HepG2 (cell line): ENCODE results near the gene SLC16A13. TPM values are rescaled to one million over a fixed set of nuclear protein-coding genes. Genes with fewer than 3 reads are reported as not detected.

Experiments
- ARNT2 ChIP-seq: sonication (generic); formaldehyde crosslinking; IDR thresholded peaks from 2 replicates; pipeline ENCODE4 v1.8.0; 2022; ENCODE audit warnings: mild to moderate bottlenecking, low read depth, missing genetic modification reagents, moderate library complexity
- ARNTL ChIP-seq: sonication (generic); formaldehyde crosslinking; IDR thresholded peaks from 2 replicates; pipeline ENCODE4 v1.4.0; 2020; ENCODE audit warnings: mild to moderate bottlenecking, missing genetic modification reagents
- BORCS8-MEF2B ChIP-seq: sonication (generic); formaldehyde crosslinking; IDR thresholded peaks from 2 replicates; pipeline ENCODE4 v1.8.0; 2022; ENCODE audit warnings: mild to moderate bottlenecking, missing genetic modification reagents
- HIVEP1 ChIP-seq: sonication (generic); formaldehyde crosslinking; IDR thresholded peaks from 2 replicates; pipeline ENCODE4 v1.4.0; 2020; ENCODE audit warnings: mild to moderate bottlenecking, missing genetic modification reagents
- HOXA3 ChIP-seq: sonication (generic); formaldehyde crosslinking; IDR thresholded peaks from 2 replicates; pipeline ENCODE4 v1.5.0; 2020; ENCODE audit warnings: missing genetic modification reagents
- MXD4 ChIP-seq: IDR thresholded peaks from 2 replicates; pipeline ENCODE4 v1.6.1; 2016; ENCODE audit warnings: mild to moderate bottlenecking, missing biosample characterization, missing genetic modification reagents
- PPARG ChIP-seq: conservative IDR thresholded peaks from 2 replicates; pipeline ENCODE4 v1.6.1; 2016; ENCODE audit warnings: missing biosample characterization, missing genetic modification reagents
- SRF ChIP-seq: IDR thresholded peaks from 2 replicates; pipeline ENCODE4 v1.6.1; 2011; ENCODE audit warnings: mild to moderate bottlenecking, low read depth, low read length, moderate library complexity
- STAG1 ChIP-seq: sonication (generic); formaldehyde crosslinking; IDR thresholded peaks from 2 replicates; pipeline ENCODE4 v1.4.0; 2020; ENCODE audit warnings: missing genetic modification reagents
- ZBTB42 ChIP-seq: sonication (generic); formaldehyde crosslinking; IDR thresholded peaks from 2 replicates; pipeline ENCODE4 v1.5.0; 2020; ENCODE audit warnings: mild to moderate bottlenecking, missing genetic modification reagents
- ZBTB7A ChIP-seq: sonication (generic); formaldehyde crosslinking; IDR thresholded peaks from 2 replicates; pipeline ENCODE4 v1.8.0; 2022; ENCODE audit warnings: mild to moderate bottlenecking, missing genetic modification reagents
- ZFAT ChIP-seq: sonication (generic); formaldehyde crosslinking; conservative IDR thresholded peaks from 2 replicates; pipeline ENCODE4 v1.8.1; 2023; ENCODE audit warnings: missing genetic modification reagents, inconsistent platforms
- ZMAT3 ChIP-seq: sonication (generic); formaldehyde crosslinking; conservative IDR thresholded peaks from 2 replicates; pipeline ENCODE4 v1.7.0; 2021; ENCODE audit warnings: missing genetic modification reagents
- ZNF329 ChIP-seq: sonication (generic); formaldehyde crosslinking; IDR thresholded peaks from 2 replicates; pipeline ENCODE4 v1.9.0; 2021; ENCODE audit warnings: low read depth, mild to moderate bottlenecking, missing genetic modification reagents
- ZNF530 ChIP-seq: sonication (generic); formaldehyde crosslinking; IDR thresholded peaks from 2 replicates; pipeline ENCODE4 v1.5.0; 2020; ENCODE audit warnings: low read depth, mild to moderate bottlenecking, missing genetic modification reagents
- ZNF552 ChIP-seq: sonication (generic); formaldehyde crosslinking; IDR thresholded peaks from 2 replicates; pipeline ENCODE4 v1.9.0; 2022; ENCODE audit warnings: missing genetic modification reagents, mild to moderate bottlenecking, borderline replicate concordance
- ZNF713 ChIP-seq: sonication (generic); formaldehyde crosslinking; IDR thresholded peaks from 2 replicates; pipeline ENCODE4 v1.4.0; 2020; ENCODE audit warnings: mild to moderate bottlenecking, missing genetic modification reagents
- ZNF75D ChIP-seq: sonication (generic); formaldehyde crosslinking; IDR thresholded peaks from 2 replicates; pipeline ENCODE4 v1.8.1; 2023; ENCODE audit warnings: missing genetic modification reagents, mild to moderate bottlenecking, borderline replicate concordance
- ZNF781 ChIP-seq: sonication (generic); formaldehyde crosslinking; IDR thresholded peaks from 2 replicates; pipeline ENCODE4 v1.5.1; 2020; ENCODE audit warnings: borderline replicate concordance, mild to moderate bottlenecking, missing genetic modification reagents; ENCODE audit errors: not compliant biosample characterization
- polyA plus RNA-seq, 8 experiments: library from polyadenylated mRNA; depleted of rRNA in 3 of 8; stranded (reverse) in 7 of 8; unstranded in 1 of 8; fragments of >200 nt; fragmentation: Illumina TruSeq in 4 of 8; extraction: Trizol in 4 of 8; gene quantifications; 2 replicates each; pipeline versions ENCODE4 v1.2.1 to v1.2.3, GENCODE V29; 2011 to 2016; ENCODE audit warnings: low read depth in 4 of 8, missing spikeins in 1 of 8, mixed read lengths in 1 of 8; ENCODE audit not compliant: insufficient read depth in 1 of 8
- total RNA-seq, 5 experiments: library from RNA; depleted of rRNA; stranded (reverse); fragments of >200 nt; fragmentation: Illumina TruSeq; extraction: Trizol; gene quantifications; 2 replicates each; pipeline ENCODE4 v1.2.3, GENCODE V29; 2016; ENCODE audit warnings: low read depth in 1 of 5
- TF ChIP-seq, protein P1 (sequence below): IDR thresholded peaks from 2 replicates; pipeline ENCODE4 v1.6.1; 2016; ENCODE audit warnings: missing compliant biosample characterization, missing genetic modification reagents, borderline replicate concordance
- TF ChIP-seq, protein P2 (sequence below): sonication (generic); formaldehyde crosslinking; IDR thresholded peaks from 2 replicates; pipeline ENCODE4 v1.8.1; 2022; ENCODE audit warnings: mild to moderate bottlenecking, missing genetic modification reagents
- TF ChIP-seq, protein P3 (sequence below): sonication (generic); formaldehyde crosslinking; IDR thresholded peaks from 2 replicates; pipeline ENCODE4 v1.5.1; 2020; ENCODE audit warnings: missing genetic modification reagents, mild to moderate bottlenecking, borderline replicate concordance
- TF ChIP-seq, protein P4 (sequence below): sonication (generic); formaldehyde crosslinking; IDR thresholded peaks from 2 replicates; pipeline ENCODE4 v1.8.0; 2022; ENCODE audit warnings: low read depth, missing genetic modification reagents
- TF ChIP-seq, protein P5 (sequence below): IDR thresholded peaks from 2 replicates; pipeline ENCODE4 v1.6.1; 2016
- TF ChIP-seq, protein P6 (sequence below): sonication (generic); formaldehyde crosslinking; IDR thresholded peaks from 2 replicates; pipeline ENCODE4 v1.5.0; 2020; ENCODE audit warnings: missing genetic modification reagents

SLC16A13 gene
- total and polyA plus RNA-seq, 2 of the 13 experiments (the other 11 are each of a cell fraction or from before 2014, with no cell fraction given): 2.2 to 3.0 TPM

DNA sequence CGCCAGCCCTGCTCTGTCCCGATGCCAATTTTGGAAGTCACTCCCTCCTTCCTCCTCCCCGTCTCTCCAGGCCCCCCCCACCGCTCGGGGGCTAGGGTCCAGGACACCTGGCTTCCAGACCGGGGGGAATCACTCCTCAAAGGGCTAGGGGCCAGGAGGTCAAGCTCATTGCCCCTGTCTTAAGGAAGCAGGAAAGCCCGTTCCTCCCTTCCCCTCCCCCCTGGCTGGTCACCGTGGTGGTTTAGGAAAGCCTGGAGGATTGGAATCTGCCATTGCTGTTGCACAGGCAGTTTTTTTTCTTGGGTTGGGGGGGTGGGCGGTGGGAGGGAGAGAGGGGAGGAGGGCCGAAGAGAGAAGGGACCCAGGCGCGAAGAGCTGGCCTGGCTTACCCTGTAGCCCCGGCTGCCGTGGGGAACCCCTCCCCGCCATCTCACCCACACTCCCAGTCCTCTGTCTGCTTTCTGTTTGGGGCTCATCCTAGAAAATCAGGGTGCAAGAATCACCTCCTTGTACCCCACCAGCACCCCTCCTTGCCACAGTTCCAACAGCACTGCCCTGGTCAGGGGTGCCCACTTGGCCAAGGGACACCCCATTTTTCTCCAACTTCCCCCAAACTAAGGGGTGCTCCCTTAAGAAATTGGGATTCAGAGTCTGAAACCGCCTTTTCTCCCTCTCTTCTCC lies 15.8 kb upstream of the SLC16A13 start (continued):
- TF ChIP-seq ZBTB7A (0 out of 2 replicates have a peak, but pooled peaks have one; percentile 45), ZFAT (CRISPR knock-in tag) (peak; percentile 99), HIVEP1 (peak; percentile 44; the same call in 1 of the 2 replicates), SRF (no peak), ZNF75D (CRISPR knock-in tag) (no peak), ZNF713 (no peak), ZBTB42 (CRISPR knock-in tag) (no peak), ZNF329 (CRISPR knock-in tag) (no peak), ARNTL (CRISPR knock-in tag) (no peak), MXD4 (CRISPR knock-in tag) (no peak), PPARG (no peak), ARNT2 (CRISPR knock-in tag) (no peak), HOXA3 (CRISPR knock-in tag) (0 out of 2 replicates have a peak, but pooled peaks have one; percentile 18), STAG1 (CRISPR knock-in tag) (no peak), BORCS8-MEF2B (CRISPR knock-in tag) (no peak), ZNF552 (CRISPR knock-in tag) (no peak), ZNF781 (no peak), ZMAT3 (no peak), ZNF530 (no peak)
- TF ChIP-seq, protein P1, sequence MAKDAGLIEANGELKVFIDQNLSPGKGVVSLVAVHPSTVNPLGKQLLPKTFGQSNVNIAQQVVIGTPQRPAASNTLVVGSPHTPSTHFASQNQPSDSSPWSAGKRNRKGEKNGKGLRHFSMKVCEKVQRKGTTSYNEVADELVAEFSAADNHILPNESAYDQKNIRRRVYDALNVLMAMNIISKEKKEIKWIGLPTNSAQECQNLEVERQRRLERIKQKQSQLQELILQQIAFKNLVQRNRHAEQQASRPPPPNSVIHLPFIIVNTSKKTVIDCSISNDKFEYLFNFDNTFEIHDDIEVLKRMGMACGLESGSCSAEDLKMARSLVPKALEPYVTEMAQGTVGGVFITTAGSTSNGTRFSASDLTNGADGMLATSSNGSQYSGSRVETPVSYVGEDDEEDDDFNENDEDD (CRISPR knock-in tag): no peak
- TF ChIP-seq, protein P2, sequence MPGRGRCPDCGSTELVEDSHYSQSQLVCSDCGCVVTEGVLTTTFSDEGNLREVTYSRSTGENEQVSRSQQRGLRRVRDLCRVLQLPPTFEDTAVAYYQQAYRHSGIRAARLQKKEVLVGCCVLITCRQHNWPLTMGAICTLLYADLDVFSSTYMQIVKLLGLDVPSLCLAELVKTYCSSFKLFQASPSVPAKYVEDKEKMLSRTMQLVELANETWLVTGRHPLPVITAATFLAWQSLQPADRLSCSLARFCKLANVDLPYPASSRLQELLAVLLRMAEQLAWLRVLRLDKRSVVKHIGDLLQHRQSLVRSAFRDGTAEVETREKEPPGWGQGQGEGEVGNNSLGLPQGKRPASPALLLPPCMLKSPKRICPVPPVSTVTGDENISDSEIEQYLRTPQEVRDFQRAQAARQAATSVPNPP (CRISPR knock-in tag): no peak
- TF ChIP-seq, protein P3, sequence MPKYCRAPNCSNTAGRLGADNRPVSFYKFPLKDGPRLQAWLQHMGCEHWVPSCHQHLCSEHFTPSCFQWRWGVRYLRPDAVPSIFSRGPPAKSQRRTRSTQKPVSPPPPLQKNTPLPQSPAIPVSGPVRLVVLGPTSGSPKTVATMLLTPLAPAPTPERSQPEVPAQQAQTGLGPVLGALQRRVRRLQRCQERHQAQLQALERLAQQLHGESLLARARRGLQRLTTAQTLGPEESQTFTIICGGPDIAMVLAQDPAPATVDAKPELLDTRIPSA: no peak
- TF ChIP-seq, protein P4, sequence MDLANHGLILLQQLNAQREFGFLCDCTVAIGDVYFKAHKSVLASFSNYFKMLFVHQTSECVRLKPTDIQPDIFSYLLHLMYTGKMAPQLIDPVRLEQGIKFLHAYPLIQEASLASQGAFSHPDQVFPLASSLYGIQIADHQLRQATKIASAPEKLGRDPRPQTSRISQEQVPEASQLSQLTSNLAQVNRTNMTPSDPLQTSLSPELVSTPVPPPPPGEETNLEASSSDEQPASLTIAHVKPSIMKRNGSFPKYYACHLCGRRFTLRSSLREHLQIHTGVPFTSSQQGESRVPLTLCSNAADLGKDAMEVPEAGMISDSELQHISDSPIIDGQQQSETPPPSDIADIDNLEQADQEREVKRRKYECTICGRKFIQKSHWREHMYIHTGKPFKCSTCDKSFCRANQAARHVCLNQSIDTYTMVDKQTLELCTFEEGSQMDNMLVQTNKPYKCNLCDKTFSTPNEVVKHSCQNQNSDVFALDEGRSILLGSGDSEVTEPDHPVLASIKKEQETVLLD (CRISPR knock-in tag): no peak
- TF ChIP-seq, protein P5, sequence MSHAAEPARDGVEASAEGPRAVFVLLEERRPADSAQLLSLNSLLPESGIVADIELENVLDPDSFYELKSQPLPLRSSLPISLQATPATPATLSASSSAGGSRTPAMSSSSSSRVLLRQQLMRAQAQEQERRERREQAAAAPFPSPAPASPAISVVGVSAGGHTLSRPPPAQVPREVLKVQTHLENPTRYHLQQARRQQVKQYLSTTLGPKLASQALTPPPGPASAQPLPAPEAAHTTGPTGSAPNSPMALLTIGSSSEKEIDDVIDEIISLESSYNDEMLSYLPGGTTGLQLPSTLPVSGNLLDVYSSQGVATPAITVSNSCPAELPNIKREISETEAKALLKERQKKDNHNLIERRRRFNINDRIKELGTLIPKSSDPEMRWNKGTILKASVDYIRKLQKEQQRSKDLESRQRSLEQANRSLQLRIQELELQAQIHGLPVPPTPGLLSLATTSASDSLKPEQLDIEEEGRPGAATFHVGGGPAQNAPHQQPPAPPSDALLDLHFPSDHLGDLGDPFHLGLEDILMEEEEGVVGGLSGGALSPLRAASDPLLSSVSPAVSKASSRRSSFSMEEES (CRISPR knock-in tag): no peak
- TF ChIP-seq, protein P6, sequence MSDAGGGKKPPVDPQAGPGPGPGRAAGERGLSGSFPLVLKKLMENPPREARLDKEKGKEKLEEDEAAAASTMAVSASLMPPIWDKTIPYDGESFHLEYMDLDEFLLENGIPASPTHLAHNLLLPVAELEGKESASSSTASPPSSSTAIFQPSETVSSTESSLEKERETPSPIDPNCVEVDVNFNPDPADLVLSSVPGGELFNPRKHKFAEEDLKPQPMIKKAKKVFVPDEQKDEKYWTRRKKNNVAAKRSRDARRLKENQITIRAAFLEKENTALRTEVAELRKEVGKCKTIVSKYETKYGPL: no peak
